Upper lobe of left lung (tissue), 4 donors: ENCODE data around the gene CDKN3.

Source experiments
- POLR2A ChIP-seq, 4 donors: fragments of 450-650 bp; IDR thresholded peaks; one replicate each; pipeline ENCODE4 v1.5.1; 2016 to 2017; ENCODE audit warnings: antibody characterized with exemption in 4 of 4, mild to moderate bottlenecking in 2 of 4
- POLR2AphosphoS5 ChIP-seq, 2 donors: sonication (generic); formaldehyde crosslinking; IDR thresholded peaks; one replicate each; pipeline ENCODE4 v1.5.1; 2017; ENCODE audit warnings: antibody characterized with exemption in 2 of 2
- TF ChIP-seq, protein P1 (sequence below), 6 experiments: fragments of 450-650 bp in 4 of 6; fragments of 200-600 bp in 2 of 6; sonication (generic) in 2 of 6; IDR thresholded peaks; one replicate each; pipeline ENCODE4 v1.5.1; 2016 to 2019; ENCODE audit warnings: antibody characterized with exemption in 6 of 6

DNA sequence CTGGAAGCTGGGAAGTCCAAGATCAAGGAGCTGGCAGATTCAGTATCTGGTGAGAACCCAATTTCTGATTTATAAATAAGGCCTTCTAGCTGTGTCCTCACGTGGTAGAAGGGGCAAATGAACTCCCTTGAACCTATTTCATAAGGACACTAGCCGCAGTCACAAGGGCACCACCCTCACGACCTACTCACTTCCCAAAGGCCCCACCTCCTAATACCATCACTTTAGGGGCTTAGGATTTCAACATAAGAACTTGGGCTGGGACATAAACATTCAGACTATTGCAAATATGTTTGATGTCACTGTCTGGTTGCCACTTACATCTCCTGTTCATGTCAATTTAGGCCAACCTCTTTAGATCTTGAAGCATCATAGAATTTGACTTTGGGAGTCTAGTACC, 55.2 kb downstream of the CDKN3 start:
- TF ChIP-seq, protein P1, sequence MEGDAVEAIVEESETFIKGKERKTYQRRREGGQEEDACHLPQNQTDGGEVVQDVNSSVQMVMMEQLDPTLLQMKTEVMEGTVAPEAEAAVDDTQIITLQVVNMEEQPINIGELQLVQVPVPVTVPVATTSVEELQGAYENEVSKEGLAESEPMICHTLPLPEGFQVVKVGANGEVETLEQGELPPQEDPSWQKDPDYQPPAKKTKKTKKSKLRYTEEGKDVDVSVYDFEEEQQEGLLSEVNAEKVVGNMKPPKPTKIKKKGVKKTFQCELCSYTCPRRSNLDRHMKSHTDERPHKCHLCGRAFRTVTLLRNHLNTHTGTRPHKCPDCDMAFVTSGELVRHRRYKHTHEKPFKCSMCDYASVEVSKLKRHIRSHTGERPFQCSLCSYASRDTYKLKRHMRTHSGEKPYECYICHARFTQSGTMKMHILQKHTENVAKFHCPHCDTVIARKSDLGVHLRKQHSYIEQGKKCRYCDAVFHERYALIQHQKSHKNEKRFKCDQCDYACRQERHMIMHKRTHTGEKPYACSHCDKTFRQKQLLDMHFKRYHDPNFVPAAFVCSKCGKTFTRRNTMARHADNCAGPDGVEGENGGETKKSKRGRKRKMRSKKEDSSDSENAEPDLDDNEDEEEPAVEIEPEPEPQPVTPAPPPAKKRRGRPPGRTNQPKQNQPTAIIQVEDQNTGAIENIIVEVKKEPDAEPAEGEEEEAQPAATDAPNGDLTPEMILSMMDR (IDR thresholded peaks at IDR 0.05), result no peak
- TF ChIP-seq POLR2A (IDR thresholded peaks at IDR 0.05) (no peak), POLR2AphosphoS5 (IDR thresholded peaks at IDR 0.05) (no peak)
